Fibroblast of lung (primary cell): ENCODE data around the gene CFAP97D2. TPM values are rescaled to one million over a fixed set of nuclear protein-coding genes. Genes with fewer than 3 reads are reported as not detected.

Experiments used
- DNase-seq, 2 donors: peaks; one replicate each; pipeline versions ENCODE4 v3.0.0 to v3.0.0-alpha.2; 2010; ENCODE audit warnings: low read depth in 2 of 2
- H2AFZ ChIP-seq: 2 replicates; pipeline ENCODE4 v1.5.1; 2012; ENCODE audit warnings: low read length, control low read depth, inconsistent platforms
- H3K27ac ChIP-seq: 2 replicates; pipeline ENCODE4 v1.5.1; 2011; ENCODE audit warnings: low read length, control low read depth; ENCODE audit not compliant: insufficient read depth
- H3K27me3 ChIP-seq: 2 replicates; pipeline ENCODE4 v1.5.1; 2011; ENCODE audit warnings: mild to moderate bottlenecking, low read length; ENCODE audit not compliant: control insufficient read depth, insufficient read depth
- H3K36me3 ChIP-seq: 2 replicates; pipeline ENCODE4 v1.5.1; 2011; ENCODE audit warnings: low read length; ENCODE audit not compliant: control insufficient read depth, insufficient read depth
- H3K4me1 ChIP-seq: 2 replicates; pipeline ENCODE4 v1.5.1; 2011; ENCODE audit warnings: low read length; ENCODE audit not compliant: control insufficient read depth, insufficient read depth; ENCODE audit errors: extremely low read depth
- H3K4me2 ChIP-seq: 2 replicates; pipeline ENCODE4 v1.5.1; 2011; ENCODE audit warnings: low read length, control low read depth; ENCODE audit not compliant: insufficient read depth; ENCODE audit errors: extremely low read depth
- H3K4me3 ChIP-seq, 4 experiments: fragments of 200-600 bp in 1 of 4; sonication (generic) in 1 of 4; replicated peaks in 1 of 4; 2 replicates each; pipeline ENCODE4 v1.5.1; 2011 to 2016; ENCODE audit warnings: low read length in 4 of 4, low read depth in 3 of 4, mild to moderate bottlenecking in 3 of 4, control low read depth in 2 of 4, inconsistent platforms in 1 of 4, mixed read lengths in 1 of 4; ENCODE audit not compliant: insufficient read depth in 1 of 4; ENCODE audit errors: control extremely low read depth in 1 of 4
- H3K79me2 ChIP-seq: 2 replicates; pipeline ENCODE4 v1.5.1; 2012; ENCODE audit warnings: mild to moderate bottlenecking, low read length, inconsistent platforms; ENCODE audit not compliant: control insufficient read depth, insufficient read depth
- H3K9ac ChIP-seq: 2 replicates; pipeline ENCODE4 v1.5.1; 2011; ENCODE audit warnings: mild to moderate bottlenecking, low read length, control low read depth; ENCODE audit not compliant: insufficient read depth
- H3K9me3 ChIP-seq: 2 replicates; pipeline ENCODE4 v1.5.1; 2012; ENCODE audit warnings: low read depth, low read length; ENCODE audit not compliant: control insufficient read depth, insufficient read depth
- H4K20me1 ChIP-seq: 2 replicates; pipeline ENCODE4 v1.5.1; 2011; ENCODE audit warnings: low read length; ENCODE audit not compliant: control insufficient read depth, insufficient read depth; ENCODE audit errors: extremely low read depth
- EZH2 ChIP-seq: IDR thresholded peaks from 2 replicates; pipeline ENCODE4 v1.5.1; 2012; ENCODE audit warnings: low read length, control low read depth, mild to moderate bottlenecking; ENCODE audit errors: missing control alignments
- polyA plus RNA-seq, 2 donors: library from polyadenylated mRNA; depleted of rRNA in 1 of 2; stranded (reverse) in 1 of 2; unstranded in 1 of 2; fragments of >200 nt; gene quantifications; 2 replicates each; pipeline ENCODE4 v1.2.1, GENCODE V29; 2011 to 2012; ENCODE audit warnings: missing spikeins in 1 of 2
- total RNA-seq: library from RNA; depleted of rRNA; stranded (reverse); fragments of >200 nt; gene quantifications from 2 replicates; pipeline ENCODE4 v1.2.1, GENCODE V29; 2014
- TF ChIP-seq, protein P1 (sequence below), 2 donors: IDR thresholded peaks in 1 of 2; conservative IDR thresholded peaks in 1 of 2; 1 replicate in 1 of 2; 2 replicates in 1 of 2; pipeline ENCODE4 v1.5.1; 2011 to 2012; ENCODE audit warnings: low read length in 2 of 2, control low read depth in 1 of 2, inconsistent platforms in 1 of 2, low read depth in 1 of 2, mild to moderate bottlenecking in 1 of 2

The CFAP97D2 gene
- total and polyA plus RNA-seq, 2 donors (not counting 1 experiment from before 2014, with no cell fraction given), result not detected

DNA sequence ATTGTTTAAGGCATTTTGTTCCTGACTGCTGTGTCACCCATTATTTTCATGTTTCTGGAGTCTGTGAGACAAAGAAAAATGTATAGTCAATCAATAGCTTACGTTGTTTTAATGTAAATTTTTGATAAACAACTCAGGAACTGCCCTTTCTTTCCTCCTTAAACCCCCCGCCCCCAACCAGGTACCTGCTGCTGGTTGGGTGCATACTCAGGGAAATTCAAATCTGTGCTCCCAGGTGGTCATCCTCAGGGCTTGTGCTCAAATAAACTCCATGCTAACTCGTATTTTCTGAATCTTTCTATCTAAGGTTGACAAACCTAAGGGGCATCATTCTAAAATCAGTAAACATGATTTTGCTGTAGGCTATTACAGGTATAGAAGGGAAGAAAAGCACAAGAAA, 51.5 kb downstream of the CFAP97D2 start:
- no peak for TF ChIP-seq EZH2
- TF ChIP-seq, protein P1, sequence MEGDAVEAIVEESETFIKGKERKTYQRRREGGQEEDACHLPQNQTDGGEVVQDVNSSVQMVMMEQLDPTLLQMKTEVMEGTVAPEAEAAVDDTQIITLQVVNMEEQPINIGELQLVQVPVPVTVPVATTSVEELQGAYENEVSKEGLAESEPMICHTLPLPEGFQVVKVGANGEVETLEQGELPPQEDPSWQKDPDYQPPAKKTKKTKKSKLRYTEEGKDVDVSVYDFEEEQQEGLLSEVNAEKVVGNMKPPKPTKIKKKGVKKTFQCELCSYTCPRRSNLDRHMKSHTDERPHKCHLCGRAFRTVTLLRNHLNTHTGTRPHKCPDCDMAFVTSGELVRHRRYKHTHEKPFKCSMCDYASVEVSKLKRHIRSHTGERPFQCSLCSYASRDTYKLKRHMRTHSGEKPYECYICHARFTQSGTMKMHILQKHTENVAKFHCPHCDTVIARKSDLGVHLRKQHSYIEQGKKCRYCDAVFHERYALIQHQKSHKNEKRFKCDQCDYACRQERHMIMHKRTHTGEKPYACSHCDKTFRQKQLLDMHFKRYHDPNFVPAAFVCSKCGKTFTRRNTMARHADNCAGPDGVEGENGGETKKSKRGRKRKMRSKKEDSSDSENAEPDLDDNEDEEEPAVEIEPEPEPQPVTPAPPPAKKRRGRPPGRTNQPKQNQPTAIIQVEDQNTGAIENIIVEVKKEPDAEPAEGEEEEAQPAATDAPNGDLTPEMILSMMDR (conservative IDR thresholded peaks at IDR 0.05 in 1 of 2, IDR thresholded peaks at IDR 0.05 in 1 of 2; ENCODE audit: low read depth in 1 of 2, low read length in 2 of 2), result no peak
- no peaks in the 10 kb centered on the region for H3K4me1 ChIP-seq
- no peak for DNase-seq
- H3K79me2 ChIP-seq, result peaks cover 8% of the 10 kb centered on the region
- H3K4me2 ChIP-seq, result no peak overlapping the region
- no peaks in the 10 kb centered on the region for H4K20me1 ChIP-seq
- no peak overlapping the region for H3K4me3 ChIP-seq
- no peak overlapping the region for H2AFZ ChIP-seq
- no peak overlapping the region for H3K27ac ChIP-seq
- peaks cover 3% of the 10 kb centered on the region for H3K27me3 ChIP-seq
- no peak overlapping the region for H3K9ac ChIP-seq
- H3K9me3 ChIP-seq, result no peaks in the 10 kb centered on the region
- no peaks in the 10 kb centered on the region for H3K36me3 ChIP-seq

DNA sequence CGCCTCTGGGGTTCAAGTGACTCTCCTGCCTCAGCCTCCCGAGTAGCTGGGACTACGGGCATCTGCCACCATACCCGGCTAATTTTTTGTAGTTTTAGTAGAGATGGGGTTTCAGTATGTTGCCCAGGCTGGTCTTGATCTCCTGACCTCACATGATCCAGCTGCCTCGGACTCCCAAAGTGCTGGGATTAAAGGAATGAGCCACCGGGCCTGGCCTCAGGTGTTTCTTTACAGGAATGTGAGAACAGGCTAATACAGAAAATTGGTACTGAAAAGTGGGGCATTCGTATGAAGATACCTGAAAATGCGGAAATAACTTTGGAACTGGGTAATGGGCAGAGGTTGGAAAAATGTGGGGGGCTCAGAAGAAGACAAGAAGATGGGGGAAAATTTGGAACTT, 52.8 kb downstream of the CFAP97D2 start:
- Histone ChIP-seq H4K20me1 (no peaks in the 10 kb centered on the region), H3K27me3 (peaks cover 3% of the 10 kb centered on the region), H3K9ac (no peak overlapping the region), H3K27ac (no peak overlapping the region), H2AFZ (no peak overlapping the region), H3K36me3 (no peaks in the 10 kb centered on the region), H3K4me3 (no peak overlapping the region), H3K4me1 (no peaks in the 10 kb centered on the region), H3K79me2 (peaks cover 20% of the 10 kb centered on the region), H3K4me2 (no peak overlapping the region), H3K9me3 (no peaks in the 10 kb centered on the region)
- DNase-seq, result no peak
- TF ChIP-seq, protein P1 (conservative IDR thresholded peaks at IDR 0.05 in 1 of 2, IDR thresholded peaks at IDR 0.05 in 1 of 2; ENCODE audit: low read depth in 1 of 2, low read length in 2 of 2), result no peak
- TF ChIP-seq EZH2, result no peak

DNA sequence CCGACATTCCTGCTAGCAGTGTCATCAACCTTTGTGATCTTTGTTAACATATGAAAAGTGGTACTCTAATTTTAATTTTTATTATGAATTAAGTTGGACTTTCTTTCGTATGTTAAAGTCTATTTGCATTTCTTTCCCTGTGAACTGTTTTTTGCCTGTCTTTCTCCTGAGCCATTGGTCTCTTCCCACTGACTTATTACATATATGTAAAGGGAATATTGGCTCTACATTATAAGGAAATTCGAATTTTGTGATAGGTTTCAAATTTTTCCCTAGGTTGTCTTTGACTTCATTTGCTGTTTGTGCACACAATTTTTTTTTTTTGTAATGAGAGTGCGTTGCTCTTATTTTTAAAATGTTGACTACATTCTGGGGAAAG, 55.2 kb downstream of the CFAP97D2 start:
- H3K9ac ChIP-seq, result no peak overlapping the region
- no peak for DNase-seq
- H3K27ac ChIP-seq, result no peak overlapping the region
- H3K4me3 ChIP-seq, result peak overlapping the region in 3 of 4 experiments; percentile 21 to 96 (median 33)
- H3K79me2 ChIP-seq, result peaks cover 26% of the 10 kb centered on the region
- peak overlapping the region; percentile 66 for H2AFZ ChIP-seq
- peaks cover 3% of the 10 kb centered on the region for H3K27me3 ChIP-seq
- H4K20me1 ChIP-seq, result no peaks in the 10 kb centered on the region
- no peaks in the 10 kb centered on the region for H3K9me3 ChIP-seq
- H3K4me2 ChIP-seq, result no peak overlapping the region
- peaks cover 3% of the 10 kb centered on the region for H3K36me3 ChIP-seq
- no peak for TF ChIP-seq EZH2
- TF ChIP-seq, protein P1 (conservative IDR thresholded peaks at IDR 0.05 in 1 of 2, IDR thresholded peaks at IDR 0.05 in 1 of 2; ENCODE audit: low read depth in 1 of 2, low read length in 2 of 2), result no peak
- H3K4me1 ChIP-seq, result no peaks in the 10 kb centered on the region
